Femur (tissue), 1 donor: ENCODE results near the gene CCDC88B.
"Not testable (repeated sequence)": the region's sequence is repeated elsewhere in the genome, so short reads cannot be mapped to it uniquely, and the experiment has no call there.

Experiments
- DNase-seq: peaks from one replicate; pipeline ENCODE4 v3.0.0-alpha.2; 2017

CCDC88B gene

GRCh38 chr11:64305691-64306562 is 34.1 kb upstream of the CCDC88B start:
- DNase-seq: peak; percentile 80

GRCh38 chr11:64306563-64306875 is 33.5 kb upstream of the CCDC88B start:
- no peak for DNase-seq

- no peak for DNase-seq
Measured at GRCh38 chr11:64306876-64307622, 33.0 kb upstream of the CCDC88B start.

- DNase-seq: not testable (repeated sequence)
Measured at GRCh38 chr11:64307795-64308194, 32.2 kb upstream of the CCDC88B start.

GRCh38 chr11:64312947-64313346 is 27.1 kb upstream of the CCDC88B start:
- DNase-seq: no peak

- DNase-seq: no peak
Measured at GRCh38 chr11:64313491-64314145, 26.4 kb upstream of the CCDC88B start.

- DNase-seq: no peak
Measured at GRCh38 chr11:64314146-64314804, 25.7 kb upstream of the CCDC88B start.

- DNase-seq: no peak
Measured at GRCh38 chr11:64314805-64315561, 25.0 kb upstream of the CCDC88B start.

GRCh38 chr11:64315667-64316526 is 24.1 kb upstream of the CCDC88B start:
- not testable (repeated sequence) for DNase-seq

- DNase-seq: no peak
Measured at GRCh38 chr11:64316672-64317324, 23.2 kb upstream of the CCDC88B start.

- peak; percentile 98 for DNase-seq
Measured at GRCh38 chr11:64317325-64317960, 22.6 kb upstream of the CCDC88B start, which contains the start of gene TRMT112. TRMT112 (minus strand) TSS chr11:64317559; CDS start chr11:64317526, 33 bp downstream.

- peak; percentile 99 for DNase-seq
Measured at GRCh38 chr11:64317961-64318765, 21.8 kb upstream of the CCDC88B start, which contains the start of gene PRDX5. PRDX5 (plus strand) TSS chr11:64318121; CDS start chr11:64318216, 95 bp downstream.

- no peak for DNase-seq
Measured at GRCh38 chr11:64318766-64319761, 20.9 kb upstream of the CCDC88B start.

GRCh38 chr11:64320556-64320955 is 19.4 kb upstream of the CCDC88B start:
- no peak for DNase-seq

GRCh38 chr11:64321026-64321425 is 19.0 kb upstream of the CCDC88B start:
- DNase-seq: no peak

- no peak for DNase-seq
Measured at GRCh38 chr11:64321533-64321932, 18.5 kb upstream of the CCDC88B start.

- DNase-seq: no peak
Measured at GRCh38 chr11:64322925-64323260, 17.1 kb upstream of the CCDC88B start.

GRCh38 chr11:64323373-64323772 is 16.6 kb upstream of the CCDC88B start:
- no peak for DNase-seq
